CD4-positive, alpha-beta memory T cell (primary cell): Measurements from ENCODE around the gene ANKRD13C. TPM values are rescaled to one million over a fixed set of nuclear protein-coding genes. Genes with fewer than 3 reads are reported as not detected.

Source experiments
- CTCF ChIA-PET: fragments of 350-600 bp; sonication (Branson Sonifier 250); formaldehyde crosslinking; loops from one replicate; lab custom pipeline; 2021; ENCODE audit warnings: inconsistent platforms; ENCODE audit not compliant: partially characterized antibody; lab: Charles Lee
- POLR2A ChIA-PET: fragments of 350-600 bp; sonication (Branson Sonifier 250); formaldehyde crosslinking; loops from one replicate; lab custom pipeline; 2021; ENCODE audit not compliant: partially characterized antibody; lab: Charles Lee
- DNase-seq, 5 donors: peaks; one replicate each; pipeline versions ENCODE4 v3.0.0 to v3.0.0-alpha.2; 2020 to 2022; ENCODE audit warnings: mixed read lengths in 1 of 5
- H3K27ac ChIP-seq: one replicate; pipeline ENCODE4 v1.7.0; 2013; ENCODE audit warnings: low read depth, low read length
- H3K27me3 ChIP-seq: 2 replicates; pipeline ENCODE4 v1.7.0; 2013; ENCODE audit warnings: mild to moderate bottlenecking, low read length, moderate library complexity; ENCODE audit not compliant: insufficient read depth
- H3K36me3 ChIP-seq: 2 replicates; pipeline ENCODE4 v1.7.0; 2013; ENCODE audit warnings: mild to moderate bottlenecking, low read length, moderate library complexity; ENCODE audit not compliant: insufficient read depth
- H3K4me1 ChIP-seq: 2 replicates; pipeline ENCODE4 v1.7.0; 2013; ENCODE audit warnings: mild to moderate bottlenecking, low read length, moderate library complexity; ENCODE audit not compliant: insufficient read depth
- H3K4me3 ChIP-seq, 2 donors: one replicate each; pipeline ENCODE4 v1.7.0; 2013; ENCODE audit warnings: low read length in 2 of 2, mild to moderate bottlenecking in 1 of 2
- H3K9me3 ChIP-seq, 2 donors: one replicate each; pipeline ENCODE4 v1.7.0; 2013; ENCODE audit warnings: low read length in 2 of 2, control low read depth in 1 of 2; ENCODE audit not compliant: control insufficient read depth in 1 of 2
- H3K27ac Mint-ChIP-seq, 7 donors: one replicate each; pipeline ENCODE4 v1.8.0; 2020 to 2021; ENCODE audit warnings: mixed read lengths in 7 of 7, mild to moderate bottlenecking in 6 of 7, inconsistent platforms in 3 of 7, moderate library complexity in 3 of 7
- H3K27me3 Mint-ChIP-seq, 2 donors: one replicate each; pipeline ENCODE4 v1.8.0; 2020 to 2021; ENCODE audit warnings: mixed read lengths in 2 of 2
- H3K36me3 Mint-ChIP-seq, 2 donors: one replicate each; pipeline ENCODE4 v1.8.0; 2020 to 2021; ENCODE audit warnings: mixed read lengths in 2 of 2, inconsistent platforms in 1 of 2, mild to moderate bottlenecking in 1 of 2
- H3K4me1 Mint-ChIP-seq, 4 donors: one replicate each; pipeline ENCODE4 v1.8.0; 2020 to 2021; ENCODE audit warnings: mixed read lengths in 4 of 4, mild to moderate bottlenecking in 1 of 4
- H3K4me3 Mint-ChIP-seq, 8 donors: one replicate each; pipeline ENCODE4 v1.8.0; 2020 to 2021; ENCODE audit warnings: mixed read lengths in 8 of 8, mild to moderate bottlenecking in 7 of 8, moderate library complexity in 6 of 8, inconsistent platforms in 3 of 8
- H3K9me3 Mint-ChIP-seq, 8 donors: one replicate each; pipeline ENCODE4 v1.8.0; 2020 to 2021; ENCODE audit warnings: mixed read lengths in 8 of 8, mild to moderate bottlenecking in 5 of 8, inconsistent platforms in 3 of 8, moderate library complexity in 1 of 8
- intact Hi-C: fragments of 100-400 bp; cut with micrococcal nuclease; formaldehyde crosslinking; loops from one replicate; pipeline ENCODE4 v1.15.1; 2023
- polyA plus RNA-seq, 2 donors: library from polyadenylated mRNA; unstranded; fragments of 300-500 nt; fragmentation: Illumina TruSeq; gene quantifications; one replicate each; pipeline ENCODE4 v1.2.3, GENCODE V29; 2021
- total RNA-seq, 2 experiments: library from RNA; stranded (reverse); gene quantifications; one replicate each; pipeline ENCODE4 v1.2.3, GENCODE V29; 2021

The ANKRD13C gene
- total and polyA plus RNA-seq, 4 experiments from 2014 or later, result 12.9 to 34.0 (median 22.9) TPM

- no peak for DNase-seq
- CTCF ChIA-PET, result interaction anchor here (1.2 kb wide), 1 partner anchor 24 kb away, joined by 3 read pairs; no protein-coding TSS in a partner anchor
Observed at GRCh38 chr1:70284366-70284765, 70.2 kb downstream of the ANKRD13C start.

GRCh38 chr1:70278710-70279109 lies 75.8 kb downstream of the ANKRD13C start:
- H3K4me1 ChIP-seq, result no peaks in the 10 kb centered on the region
- intact Hi-C loops, result no loop called here
- H3K4me3 ChIP-seq, result no peak overlapping the region
- Mint-ChIP-seq H3K9me3 (no peaks in the 10 kb centered on the region), H3K27ac (peak overlapping the region in 2 of 7 donors; percentile 21 to 29), H3K4me3 (no peak overlapping the region), H3K36me3 (peaks cover 24 to 35% of the 10 kb centered on the region in 2 donors), H3K4me1 (peaks cover 0 to 9% (median 2%) of the 10 kb centered on the region in 4 donors), H3K27me3 (no peaks in the 10 kb centered on the region)
- ChIA-PET POLR2A (no interaction called here), CTCF (interaction anchor here (1.8 kb wide), 1 partner anchor 23 kb away, joined by 4 read pairs; no protein-coding TSS in a partner anchor)
- no peak overlapping the region for H3K27ac ChIP-seq
- H3K27me3 ChIP-seq, result no peaks in the 10 kb centered on the region
- no peaks in the 10 kb centered on the region for H3K9me3 ChIP-seq
- no peak for DNase-seq
- H3K36me3 ChIP-seq, result no peaks in the 10 kb centered on the region

More at GRCh38 chr1:70284366-70284765, 70.2 kb downstream of the ANKRD13C start:
- H3K4me1 ChIP-seq, result no peaks in the 10 kb centered on the region
- Mint-ChIP-seq H3K9me3 (no peaks in the 10 kb centered on the region), H3K4me3 (no peak overlapping the region), H3K27me3 (no peaks in the 10 kb centered on the region), H3K4me1 (peaks cover 0 to 10% (median 4%) of the 10 kb centered on the region in 4 donors), H3K27ac (peak overlapping the region in 1 of 7 donors; percentile 54), H3K36me3 (peaks cover 25 to 32% of the 10 kb centered on the region in 2 donors)
- POLR2A ChIA-PET, result no interaction called here
- no peaks in the 10 kb centered on the region for H3K36me3 ChIP-seq
- H3K9me3 ChIP-seq, result no peaks in the 10 kb centered on the region
- H3K27ac ChIP-seq, result no peak overlapping the region
- H3K27me3 ChIP-seq, result no peaks in the 10 kb centered on the region
- no peak overlapping the region for H3K4me3 ChIP-seq
- intact Hi-C loops, result loop anchor here (2.0 kb wide), 1 partner anchor 14 kb away; no protein-coding TSS in a partner anchor

- CTCF ChIA-PET, result interaction anchor here (1.8 kb wide), 1 partner anchor 24 kb away, joined by 4 read pairs; no protein-coding TSS in a partner anchor
Observed at GRCh38 chr1:70277875-70278274, 76.6 kb downstream of the ANKRD13C start.

GRCh38 chr1:70265946-70266345 lies 88.6 kb downstream of the ANKRD13C start:
- no peak overlapping the region for H3K4me3 Mint-ChIP-seq
- intact Hi-C loops, result no loop called here

More at GRCh38 chr1:70277875-70278274, 76.6 kb downstream of the ANKRD13C start:
- Histone ChIP-seq H3K36me3 (no peaks in the 10 kb centered on the region), H3K27me3 (no peaks in the 10 kb centered on the region), H3K4me3 (no peak overlapping the region), H3K4me1 (no peaks in the 10 kb centered on the region), H3K27ac (no peak overlapping the region), H3K9me3 (no peaks in the 10 kb centered on the region)
- H3K36me3 Mint-ChIP-seq, result peaks cover 29 to 41% of the 10 kb centered on the region in 2 donors
- POLR2A ChIA-PET, result no interaction called here
- intact Hi-C loops, result no loop called here
- H3K9me3 Mint-ChIP-seq, result no peaks in the 10 kb centered on the region
- H3K27me3 Mint-ChIP-seq, result no peaks in the 10 kb centered on the region
- H3K4me1 Mint-ChIP-seq, result peaks cover 0 to 9% (median 2%) of the 10 kb centered on the region in 4 donors
- H3K27ac Mint-ChIP-seq, result peak overlapping the region in 1 of 7 donors; percentile 18
- no peak for DNase-seq
- no peak overlapping the region for H3K4me3 Mint-ChIP-seq

GRCh38 chr1:70264839-70265238 lies 89.7 kb downstream of the ANKRD13C start:
- Mint-ChIP-seq H3K27me3 (no peaks in the 10 kb centered on the region), H3K4me3 (no peak overlapping the region), H3K36me3 (peaks cover 36 to 39% of the 10 kb centered on the region in 2 donors), H3K4me1 (peaks cover 0 to 3% (median 0%) of the 10 kb centered on the region in 4 donors), H3K9me3 (peaks cover 0 to 3% (median 0%) of the 10 kb centered on the region in 8 donors), H3K27ac (peak overlapping the region in 5 of 7 donors; percentile 14 to 79 (median 67))
- H3K4me1 ChIP-seq, result no peaks in the 10 kb centered on the region
- intact Hi-C loops, result no loop called here
- no peak for DNase-seq
- no peak overlapping the region for H3K27ac ChIP-seq
- H3K9me3 ChIP-seq, result no peaks in the 10 kb centered on the region
- H3K4me3 ChIP-seq, result no peak overlapping the region
- ChIA-PET CTCF (no interaction called here), POLR2A (interaction anchor here (0.7 kb wide), 1 partner anchor 81 kb away, joined by 3 read pairs; no protein-coding TSS in a partner anchor)
- H3K27me3 ChIP-seq, result no peaks in the 10 kb centered on the region
- peaks cover 6% of the 10 kb centered on the region for H3K36me3 ChIP-seq

More at GRCh38 chr1:70265946-70266345, 88.6 kb downstream of the ANKRD13C start:
- no peak for DNase-seq
- peaks cover 0 to 3% (median 0%) of the 10 kb centered on the region in 4 donors for H3K4me1 Mint-ChIP-seq
- Histone ChIP-seq H3K4me1 (no peaks in the 10 kb centered on the region), H3K36me3 (peaks cover 6% of the 10 kb centered on the region), H3K9me3 (no peaks in the 10 kb centered on the region), H3K27me3 (no peaks in the 10 kb centered on the region), H3K4me3 (no peak overlapping the region), H3K27ac (no peak overlapping the region)
- H3K27ac Mint-ChIP-seq, result peak overlapping the region in 1 of 7 donors; percentile 35
- POLR2A ChIA-PET, result no interaction called here
- peaks cover 0 to 3% (median 0%) of the 10 kb centered on the region in 8 donors for H3K9me3 Mint-ChIP-seq
- CTCF ChIA-PET, result no interaction called here
- H3K36me3 Mint-ChIP-seq, result peaks cover 36 to 40% of the 10 kb centered on the region in 2 donors
- no peaks in the 10 kb centered on the region for H3K27me3 Mint-ChIP-seq

GRCh38 chr1:70256664-70257063 lies 97.9 kb downstream of the ANKRD13C start:
- Mint-ChIP-seq H3K27me3 (no peaks in the 10 kb centered on the region), H3K9me3 (peaks cover 0 to 2% (median 0%) of the 10 kb centered on the region in 8 donors), H3K4me1 (no peaks in the 10 kb centered on the region), H3K27ac (peak overlapping the region in 2 of 7 donors; percentile 35 to 78), H3K4me3 (no peak overlapping the region), H3K36me3 (peaks cover 9 to 13% of the 10 kb centered on the region in 2 donors)
- DNase-seq, result no peak
- POLR2A ChIA-PET, result interaction anchor here (0.5 kb wide), 1 partner anchor 21 kb away, joined by 3 read pairs; no protein-coding TSS in a partner anchor
- Histone ChIP-seq H3K4me3 (no peak overlapping the region), H3K4me1 (no peaks in the 10 kb centered on the region), H3K9me3 (no peaks in the 10 kb centered on the region), H3K36me3 (peaks cover 3% of the 10 kb centered on the region), H3K27me3 (no peaks in the 10 kb centered on the region), H3K27ac (no peak overlapping the region)
- intact Hi-C loops, result no loop called here
- CTCF ChIA-PET, result no interaction called here

GRCh38 chr1:70248729-70249128 lies 105.8 kb downstream of the ANKRD13C start:
- DNase-seq, result no peak
- Histone ChIP-seq H3K9me3 (no peaks in the 10 kb centered on the region), H3K27me3 (no peaks in the 10 kb centered on the region), H3K36me3 (peaks cover 80% of the 10 kb centered on the region), H3K4me1 (no peaks in the 10 kb centered on the region), H3K27ac (no peak overlapping the region), H3K4me3 (no peak overlapping the region)
- peak overlapping the region in 4 of 7 donors; percentile 9 to 53 (median 28) for H3K27ac Mint-ChIP-seq
- H3K27me3 Mint-ChIP-seq, result no peaks in the 10 kb centered on the region
- H3K4me3 Mint-ChIP-seq, result no peak overlapping the region
- peaks cover 0 to 5% (median 4%) of the 10 kb centered on the region in 4 donors for H3K4me1 Mint-ChIP-seq
- intact Hi-C loops, result no loop called here
- H3K9me3 Mint-ChIP-seq, result no peaks in the 10 kb centered on the region
- ChIA-PET CTCF (no interaction called here), POLR2A (no interaction called here)
- peaks cover 68 to 86% of the 10 kb centered on the region in 2 donors for H3K36me3 Mint-ChIP-seq
